Activated naive CD4-positive, alpha-beta T cell treated with anti-CD3 and anti-CD28 coated beads, Interleukin-2, amount 50 U/mL, for 72 hours (primary cell): ENCODE data around the gene GNA14. TPM values are rescaled to one million over a fixed set of nuclear protein-coding genes. Genes with fewer than 3 reads are reported as not detected.
"Not testable (repeated sequence)": the region's sequence is repeated elsewhere in the genome, so short reads cannot be mapped to it uniquely, and the experiment has no call there.

Experiments used
- ATAC-seq, 2 donors: fragments of 150-1000 bp; cut with Tn5 transposase; 2 replicates each; pipeline ENCODE4 v1.10.0; 2021; ENCODE audit warnings: mild to moderate bottlenecking in 2 of 2, moderate library complexity in 2 of 2
- DNase-seq, 2 donors: peaks; one replicate each; pipeline ENCODE4 v3.0.0; 2021 to 2022; ENCODE audit warnings: low spot score in 2 of 2
- H3K27ac Mint-ChIP-seq, 2 donors: one replicate each; pipeline ENCODE4 v1.8.0; 2022; ENCODE audit warnings: mild to moderate bottlenecking in 2 of 2, mixed read lengths in 2 of 2
- H3K36me3 Mint-ChIP-seq, 2 donors: one replicate each; pipeline ENCODE4 v1.8.0; 2022; ENCODE audit warnings: mixed read lengths in 2 of 2
- H3K9me3 Mint-ChIP-seq, 2 donors: one replicate each; pipeline ENCODE4 v1.8.0; 2022; ENCODE audit warnings: mixed read lengths in 2 of 2
- total RNA-seq, 2 donors: library from RNA; stranded (reverse); gene quantifications; one replicate each; pipeline ENCODE4 v1.2.3, GENCODE V29; 2022

GNA14 gene
- total RNA-seq, 2 donors from 2014 or later, result 0.25 to 0.59 TPM

DNA sequence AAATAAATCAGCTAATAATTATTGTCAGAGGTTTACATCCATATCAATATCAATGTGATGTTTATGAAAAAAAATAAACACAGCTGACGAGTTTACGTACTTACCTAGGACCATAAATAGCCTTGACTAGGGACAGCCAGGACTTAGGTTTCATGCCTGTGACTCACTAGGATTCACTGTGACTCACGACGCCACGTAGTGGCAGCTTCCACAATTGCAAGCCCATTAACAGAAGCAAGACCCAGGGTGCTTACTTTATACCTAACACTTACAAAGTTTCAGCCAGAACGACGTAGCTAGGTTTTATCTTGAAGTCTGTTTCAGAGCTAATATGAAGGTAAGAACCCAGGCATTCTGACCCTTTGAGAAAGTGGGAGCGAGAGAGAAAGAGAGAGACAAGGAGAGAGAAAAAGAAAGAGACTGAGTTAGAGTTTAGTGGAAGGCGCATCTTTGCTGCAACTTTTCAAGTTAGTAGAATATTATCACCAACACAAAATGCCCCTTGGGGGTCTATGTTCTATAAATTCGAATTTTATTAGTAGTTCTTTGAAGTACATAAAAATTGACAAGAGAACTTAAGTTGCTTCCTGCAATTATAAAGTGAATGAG, 191.2 kb downstream of the GNA14 start:
- peak; percentile 84 for ATAC-seq
- Mint-ChIP-seq H3K36me3 (no peaks in the 10 kb centered on the region), H3K27ac (no peak overlapping the region), H3K9me3 (no peaks in the 10 kb centered on the region)
- DNase-seq, result peak; percentile 77 to 83

DNA sequence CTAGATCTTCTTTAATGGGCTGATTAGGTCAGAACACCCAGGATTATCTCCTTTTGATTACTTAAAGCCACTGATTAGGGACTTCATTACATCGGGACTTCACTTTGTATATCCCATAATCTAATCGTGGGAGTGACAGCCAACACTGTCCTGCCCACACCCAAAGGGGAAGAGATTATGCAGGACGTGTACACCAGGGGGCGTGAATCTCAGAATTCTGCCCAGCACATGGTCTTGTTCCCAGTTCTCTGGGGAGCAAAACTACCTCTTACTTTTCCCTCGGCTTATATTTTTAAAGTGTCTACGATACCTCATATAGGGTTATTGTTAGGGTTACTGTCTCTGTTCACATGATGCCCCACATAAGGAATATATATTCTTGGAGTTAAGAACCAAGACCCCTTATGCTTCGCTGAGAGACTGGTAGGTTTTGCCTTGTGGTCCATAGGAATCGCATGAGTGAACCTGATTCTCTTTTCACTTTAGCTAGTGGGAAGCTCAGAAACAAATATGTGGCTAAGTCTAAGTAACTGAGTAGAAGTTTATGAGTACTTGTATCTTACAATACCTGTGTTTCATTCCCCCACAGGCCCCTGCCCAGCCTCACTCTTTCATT, 192.7 kb downstream of the GNA14 start:
- peak; percentile 45 to 49 for ATAC-seq
- Mint-ChIP-seq H3K27ac (no peak overlapping the region), H3K36me3 (no peaks in the 10 kb centered on the region), H3K9me3 (no peaks in the 10 kb centered on the region)
- peak in 1 of 2 donors; percentile 24 for DNase-seq

DNA sequence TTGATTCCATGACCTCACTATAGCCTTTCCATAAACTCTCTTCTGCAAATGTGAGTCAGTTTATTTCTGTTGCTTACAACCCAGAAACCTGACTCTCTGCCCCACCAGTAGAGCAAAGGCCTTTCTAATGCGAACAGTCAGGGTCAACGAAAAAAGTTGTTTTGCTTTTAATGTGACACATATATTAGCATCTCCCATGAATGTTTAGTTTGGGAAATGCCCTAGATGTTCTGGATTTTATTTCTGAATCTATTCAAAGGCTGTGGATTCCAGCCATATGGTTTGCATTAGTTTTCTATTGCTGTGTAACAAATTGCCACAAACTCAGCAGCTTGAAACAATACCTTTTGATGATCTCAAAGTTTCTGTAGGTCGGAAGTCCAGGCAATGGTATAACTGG, 193.5 kb downstream of the GNA14 start:
- no peak overlapping the region for H3K27ac Mint-ChIP-seq
- no peaks in the 10 kb centered on the region for H3K36me3 Mint-ChIP-seq
- H3K9me3 Mint-ChIP-seq, result no peaks in the 10 kb centered on the region
- no peak for DNase-seq
- ATAC-seq, result no peak

DNA sequence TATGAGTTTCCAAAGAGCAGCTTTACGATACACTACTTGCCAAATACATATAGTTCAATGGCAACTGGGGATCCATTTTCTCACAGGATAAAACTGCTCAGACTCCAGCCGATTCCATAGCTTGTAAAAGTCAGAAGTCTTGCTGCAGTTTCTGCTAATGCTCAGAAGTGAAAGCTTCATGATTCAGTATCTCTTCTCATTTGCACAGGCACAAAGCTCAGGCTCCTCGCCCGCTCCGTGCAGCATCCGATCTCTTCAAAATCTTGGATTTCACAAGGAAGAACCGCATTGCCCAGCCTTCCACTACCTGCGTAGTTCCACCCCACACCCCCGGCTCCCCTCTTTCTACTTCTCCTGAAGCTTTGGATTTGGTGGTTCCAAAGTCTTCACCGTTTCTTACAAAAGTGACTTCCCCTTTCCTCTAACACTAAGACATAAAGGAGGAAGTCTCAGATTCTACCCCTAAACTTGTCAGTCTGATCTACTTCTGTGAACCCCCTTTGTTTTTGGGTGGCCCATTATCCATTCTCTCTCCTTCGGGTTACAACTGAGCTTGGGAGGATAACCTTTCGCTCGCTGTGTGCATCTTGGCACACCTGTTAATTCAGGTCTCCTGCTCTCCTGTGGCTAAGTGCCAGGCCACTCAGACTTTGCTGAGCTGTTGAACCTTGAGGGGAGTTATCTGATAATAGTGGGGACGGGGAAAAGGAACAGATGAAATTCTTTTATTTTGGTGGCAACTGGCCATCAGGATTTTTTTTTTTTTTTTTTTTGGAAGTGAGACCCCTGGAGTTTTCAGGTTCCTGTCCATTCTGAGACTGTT, 194.1 kb downstream of the GNA14 start:
- ATAC-seq (peak in 1 of 2 donors; percentile 16), DNase-seq (no peak)
- Mint-ChIP-seq H3K36me3 (no peaks in the 10 kb centered on the region), H3K27ac (peak overlapping the region; percentile 1 to 45), H3K9me3 (no peaks in the 10 kb centered on the region)

DNA sequence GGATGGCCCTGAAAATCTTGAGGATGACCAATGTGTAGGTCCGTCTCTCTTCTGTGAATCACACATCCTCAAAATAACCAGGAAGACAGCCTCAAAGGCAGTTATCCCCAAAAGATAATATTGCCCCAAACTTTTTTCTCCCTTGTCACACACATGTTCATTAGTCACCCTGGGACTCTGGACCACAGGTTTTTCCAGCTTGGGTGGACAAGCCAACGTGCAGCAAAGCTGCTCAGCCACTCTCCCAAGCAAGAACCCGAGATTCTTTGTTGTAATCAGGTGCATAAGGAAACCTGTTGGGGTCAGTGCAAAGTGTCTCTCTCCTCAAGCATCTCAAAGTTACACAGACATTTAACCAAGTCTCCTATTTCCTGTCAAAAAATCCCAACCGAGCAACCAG, 196.6 kb downstream of the GNA14 start:
- ATAC-seq (no peak), DNase-seq (no peak)
- no peak overlapping the region for H3K27ac Mint-ChIP-seq
- peaks cover 0 to 8% of the 10 kb centered on the region in 2 donors for H3K36me3 Mint-ChIP-seq
- peaks cover 0 to 8% of the 10 kb centered on the region in 2 donors for H3K9me3 Mint-ChIP-seq

DNA sequence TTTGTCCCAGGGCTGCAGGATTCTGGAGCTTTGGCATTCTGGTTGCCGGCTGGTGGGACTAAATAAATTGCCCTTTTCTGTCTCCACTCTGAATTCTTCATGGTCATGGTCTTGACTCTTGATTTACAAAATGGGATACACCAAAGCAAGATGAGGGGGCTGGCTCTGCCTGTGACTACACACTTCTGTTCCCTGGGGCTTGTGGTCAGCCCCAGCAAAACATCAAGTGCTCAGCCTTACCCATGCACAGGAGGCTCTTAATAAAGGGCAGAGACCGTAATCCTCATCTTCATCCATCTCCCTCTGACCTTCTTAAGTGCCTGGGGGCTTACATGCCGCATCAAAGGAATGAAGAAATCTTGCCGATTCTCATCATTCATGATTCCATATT, 198.0 kb downstream of the GNA14 start:
- DNase-seq (no peak), ATAC-seq (no peak)
- H3K36me3 Mint-ChIP-seq, result peaks cover 0 to 8% of the 10 kb centered on the region in 2 donors
- H3K27ac Mint-ChIP-seq, result no peak overlapping the region
- peaks cover 0 to 8% of the 10 kb centered on the region in 2 donors for H3K9me3 Mint-ChIP-seq

DNA sequence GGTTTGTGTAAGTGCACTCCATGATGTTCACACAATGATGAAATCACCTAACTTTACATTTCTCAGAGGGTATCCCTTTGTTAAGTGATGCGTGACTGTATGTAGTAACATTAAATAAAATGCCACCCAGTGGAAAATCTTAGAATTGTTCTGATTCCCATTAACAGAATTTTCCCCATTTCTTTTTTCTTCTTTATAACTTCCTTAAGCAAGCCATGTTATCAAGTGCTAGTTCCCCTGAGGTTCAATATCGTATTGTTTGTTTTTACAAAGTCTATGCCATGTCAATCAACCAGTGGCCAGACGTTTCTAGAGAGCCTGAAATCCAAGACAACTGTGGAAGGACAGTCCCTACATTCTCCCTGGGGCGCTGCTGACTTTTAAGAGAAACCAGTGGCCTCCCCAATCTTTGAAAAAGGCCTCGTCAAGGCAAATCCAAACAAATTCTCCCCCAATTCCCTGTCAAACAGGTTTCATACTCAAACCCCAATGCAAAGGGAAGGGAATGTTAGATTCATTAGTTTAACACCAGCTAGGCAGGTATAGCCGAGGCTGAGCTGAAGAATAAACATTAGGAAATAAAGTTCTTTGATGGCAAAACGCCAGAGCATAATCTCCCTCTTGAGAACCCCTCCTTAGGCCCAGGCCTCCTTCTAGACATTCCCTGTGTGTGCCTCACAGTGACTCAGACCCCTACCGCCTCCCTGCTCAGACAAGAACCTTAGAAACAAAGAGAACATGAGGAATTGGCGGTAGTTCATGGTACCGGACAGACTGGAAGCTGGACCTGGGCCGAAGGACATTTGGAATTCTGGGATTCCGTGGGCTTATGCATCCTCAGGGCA, 198.7 kb downstream of the GNA14 start:
- Mint-ChIP-seq H3K9me3 (peaks cover 0 to 8% of the 10 kb centered on the region in 2 donors), H3K27ac (no peak overlapping the region), H3K36me3 (peaks cover 0 to 8% of the 10 kb centered on the region in 2 donors)
- DNase-seq (no peak), ATAC-seq (no peak)

DNA sequence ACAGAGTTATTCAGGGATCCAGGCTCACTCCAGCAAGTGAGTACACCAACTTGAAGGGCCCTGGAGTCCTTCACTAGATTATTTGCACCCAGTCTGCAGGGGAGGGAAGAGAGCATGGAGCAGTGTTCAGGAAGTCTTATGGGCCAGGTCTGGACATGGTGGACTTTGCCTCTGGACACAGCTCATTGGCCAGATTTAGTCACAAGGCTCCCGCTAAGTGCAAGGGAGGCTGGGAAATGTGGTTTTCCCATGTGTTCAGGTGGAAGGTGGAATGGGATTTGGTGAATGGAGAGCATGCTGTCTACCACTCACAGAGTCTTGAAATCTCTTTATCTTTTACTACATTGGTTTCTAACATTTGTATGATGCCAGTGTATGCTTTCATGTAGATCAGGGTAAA, 200.5 kb downstream of the GNA14 start:
- DNase-seq, result no peak
- peaks cover 0 to 8% of the 10 kb centered on the region in 2 donors for H3K36me3 Mint-ChIP-seq
- no peak overlapping the region for H3K27ac Mint-ChIP-seq
- ATAC-seq, result no peak
- peaks cover 0 to 8% of the 10 kb centered on the region in 2 donors for H3K9me3 Mint-ChIP-seq

DNA sequence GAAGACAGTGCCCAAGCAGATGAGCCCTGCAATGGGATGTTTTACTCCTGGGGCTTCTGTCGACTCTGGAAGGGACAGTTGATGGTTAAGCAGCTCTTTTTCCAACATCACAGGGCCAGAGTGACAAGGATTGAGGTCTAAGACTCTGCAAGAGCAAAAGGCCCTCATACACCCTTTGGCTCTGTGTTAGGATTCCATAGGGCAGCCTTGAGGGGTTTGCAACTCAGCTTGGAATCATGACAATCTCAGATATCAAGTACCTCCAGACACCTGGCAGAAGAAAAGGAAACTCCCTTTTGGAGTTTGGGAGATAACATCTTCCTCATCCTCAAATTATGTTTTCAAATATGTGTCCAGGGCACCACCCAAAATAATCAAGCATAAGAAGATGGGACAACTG, 205.7 kb downstream of the GNA14 start:
- peaks cover 0 to 2% of the 10 kb centered on the region in 2 donors for H3K36me3 Mint-ChIP-seq
- ATAC-seq (no peak), DNase-seq (no peak)
- peaks cover 0 to 6% of the 10 kb centered on the region in 2 donors for H3K9me3 Mint-ChIP-seq
- no peak overlapping the region for H3K27ac Mint-ChIP-seq

DNA sequence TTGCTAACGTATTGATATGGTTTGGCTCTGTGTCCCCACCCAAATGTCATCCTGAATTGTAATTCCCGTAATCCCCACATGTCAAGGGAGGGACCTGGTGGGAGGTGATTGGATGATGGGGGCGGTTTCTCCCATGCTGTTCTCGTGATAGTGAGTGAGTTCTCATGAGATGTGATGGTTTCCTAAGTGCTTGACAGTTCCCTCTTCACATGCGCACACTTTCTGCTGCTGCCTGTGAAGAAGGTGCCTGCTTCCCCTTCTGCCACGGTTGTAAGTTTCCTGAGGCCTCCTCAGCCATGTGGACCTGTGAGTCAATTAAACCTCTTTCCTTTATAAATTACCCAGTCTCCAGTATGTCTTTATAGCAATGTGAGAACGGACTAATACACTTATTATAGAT, 207.0 kb downstream of the GNA14 start:
- H3K27ac Mint-ChIP-seq, ATAC-seq, H3K36me3 Mint-ChIP-seq, DNase-seq, H3K9me3 Mint-ChIP-seq: not testable (repeated sequence)

DNA sequence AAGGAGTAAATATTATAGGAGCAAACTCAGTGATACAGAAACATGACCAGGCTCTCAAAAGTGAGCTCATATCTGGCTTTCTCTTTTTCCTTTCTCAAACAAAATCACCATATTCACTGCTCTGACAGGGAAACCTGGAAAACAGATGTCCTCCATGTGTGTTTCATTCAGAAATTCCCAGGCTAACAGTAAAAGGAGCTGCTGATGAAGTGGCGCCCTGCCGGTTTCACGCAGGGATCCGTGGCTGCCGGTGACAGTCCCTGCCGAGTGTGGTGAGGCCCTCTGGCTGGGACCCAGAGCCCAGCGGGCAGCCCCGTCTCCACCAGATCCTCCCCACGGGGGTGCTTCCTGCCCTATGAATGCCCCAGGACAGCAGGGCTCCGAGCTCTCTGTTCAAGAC, 208.1 kb downstream of the GNA14 start:
- DNase-seq (no peak), ATAC-seq (no peak)
- Mint-ChIP-seq H3K27ac (no peak overlapping the region), H3K36me3 (no peaks in the 10 kb centered on the region), H3K9me3 (no peaks in the 10 kb centered on the region)

DNA sequence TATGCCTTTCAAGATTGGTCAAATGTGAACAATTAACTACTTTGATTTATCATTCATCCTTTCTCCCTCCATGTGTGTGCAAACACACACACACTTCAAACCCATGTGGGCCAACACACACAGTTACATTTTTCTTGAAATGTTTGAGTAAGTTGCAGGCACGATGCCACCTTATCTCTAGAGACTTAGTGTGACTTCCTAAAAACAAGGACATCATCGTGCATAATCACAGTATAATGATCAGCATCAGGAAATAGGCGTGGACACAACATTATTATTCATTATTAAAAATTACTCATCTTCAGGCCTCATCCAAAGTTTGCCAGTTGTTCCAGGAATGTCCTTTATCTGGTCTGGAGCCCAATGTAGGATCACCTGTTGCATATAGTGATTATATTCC, 209.5 kb downstream of the GNA14 start:
- DNase-seq, result no peak
- Mint-ChIP-seq H3K36me3 (no peaks in the 10 kb centered on the region), H3K27ac (no peak overlapping the region), H3K9me3 (no peaks in the 10 kb centered on the region)
- ATAC-seq, result no peak

DNA sequence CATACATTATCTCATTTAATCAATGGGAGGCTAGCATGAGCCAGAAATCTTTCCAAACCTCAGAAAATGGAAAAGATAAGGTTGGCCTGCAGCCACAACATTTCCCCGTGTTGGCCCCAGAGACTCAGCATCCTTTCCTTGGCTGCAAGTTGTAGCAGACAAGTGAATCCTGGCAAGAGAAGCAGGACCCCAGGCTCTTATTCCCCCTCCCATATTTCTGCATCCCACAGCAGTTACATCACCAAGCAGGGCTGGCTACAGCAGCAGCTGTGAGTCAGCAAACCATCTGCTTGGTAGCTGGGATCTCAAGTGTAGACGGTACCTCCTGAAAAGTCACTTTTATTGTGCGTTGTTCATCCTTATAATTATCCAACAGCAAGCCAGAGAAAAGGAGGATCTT, 212.4 kb downstream of the GNA14 start:
- no peak for ATAC-seq
- Mint-ChIP-seq H3K9me3 (no peaks in the 10 kb centered on the region), H3K27ac (no peak overlapping the region), H3K36me3 (no peaks in the 10 kb centered on the region)
- no peak for DNase-seq

DNA sequence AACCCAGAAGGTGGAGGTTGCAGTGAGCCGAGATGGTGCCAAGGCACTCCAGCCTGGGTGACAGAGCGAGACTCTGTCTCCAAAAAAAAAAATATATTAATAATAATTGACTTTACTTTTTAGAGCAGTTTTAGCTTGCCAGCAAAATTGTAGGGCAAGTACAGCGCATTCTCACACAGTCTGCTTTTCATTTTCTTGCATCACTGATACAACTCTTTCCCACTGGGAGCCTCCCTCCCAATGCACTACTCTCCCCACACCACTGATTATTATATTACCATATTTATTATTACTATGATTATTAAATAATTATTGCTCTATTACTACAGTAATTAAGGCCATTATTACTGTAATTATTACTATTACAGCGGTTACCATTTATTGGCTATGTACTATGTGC, 212.8 kb downstream of the GNA14 start:
- no peaks in the 10 kb centered on the region for H3K9me3 Mint-ChIP-seq
- ATAC-seq (no peak), DNase-seq (no peak)
- H3K27ac Mint-ChIP-seq, result no peak overlapping the region
- H3K36me3 Mint-ChIP-seq, result no peaks in the 10 kb centered on the region

DNA sequence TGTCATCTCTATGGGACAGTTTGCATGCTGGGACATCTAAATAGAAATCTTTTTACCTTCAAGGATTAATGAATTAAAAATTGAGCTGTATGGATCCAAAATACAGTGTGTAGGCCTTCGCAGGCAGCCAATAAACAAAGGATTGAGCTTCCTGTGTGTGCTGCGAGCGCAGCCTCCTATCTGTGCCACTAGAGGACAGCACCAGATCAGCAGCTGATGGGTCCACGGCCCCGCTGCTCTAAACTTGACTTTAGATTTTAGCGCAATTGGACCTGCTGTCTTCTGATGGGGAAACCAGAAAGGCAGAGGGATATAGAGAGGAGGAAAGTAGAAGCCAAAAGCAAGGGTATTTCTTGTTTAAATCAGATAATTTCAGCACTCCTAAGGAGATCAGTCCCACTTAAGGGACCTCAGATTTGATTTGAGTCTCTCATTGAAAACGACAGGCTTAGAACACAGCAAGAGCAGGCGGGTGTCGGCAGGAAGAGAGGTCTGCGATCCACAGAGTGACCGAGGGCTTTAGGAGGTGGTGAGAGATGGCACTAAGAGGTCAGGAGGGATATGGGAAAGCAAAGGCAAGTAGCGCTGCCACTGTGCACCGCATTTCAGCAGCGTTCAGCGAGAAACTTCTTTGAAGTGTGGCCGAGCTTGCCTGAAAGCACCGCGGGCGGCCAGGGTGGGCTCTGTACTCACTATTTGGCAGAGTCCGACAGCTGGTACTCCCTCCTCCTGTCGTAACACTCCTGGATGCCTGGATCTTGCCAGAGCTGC, 214.3 kb downstream of the GNA14 start:
- H3K36me3 Mint-ChIP-seq, result no peaks in the 10 kb centered on the region
- no peaks in the 10 kb centered on the region for H3K9me3 Mint-ChIP-seq
- DNase-seq (peak in 1 of 2 donors; percentile 43), ATAC-seq (peak; percentile 91 to 96)
- no peak overlapping the region for H3K27ac Mint-ChIP-seq

DNA sequence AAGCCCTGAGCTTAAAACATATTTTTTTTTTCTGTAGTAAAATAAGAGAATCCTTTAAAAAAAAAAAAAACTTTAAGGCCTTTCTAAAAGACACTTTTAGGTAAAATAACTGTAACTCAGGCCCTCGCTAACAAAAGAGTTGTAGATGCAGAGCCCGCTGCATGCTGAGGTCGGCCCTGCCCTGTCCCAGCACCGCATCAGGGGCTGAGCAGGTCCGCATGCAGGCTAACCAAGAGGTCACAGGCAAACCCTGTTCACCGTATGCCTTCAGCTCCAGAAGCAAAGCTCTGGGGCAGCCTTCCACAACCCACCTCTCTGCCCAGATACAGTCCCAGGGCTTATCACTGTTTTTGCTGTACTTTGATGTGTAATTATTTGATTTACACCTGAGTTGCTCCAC, 216.1 kb downstream of the GNA14 start:
- DNase-seq (no peak), ATAC-seq (no peak)
- Mint-ChIP-seq H3K27ac (no peak overlapping the region), H3K36me3 (no peaks in the 10 kb centered on the region), H3K9me3 (no peaks in the 10 kb centered on the region)
